Activated CD8-positive, alpha-beta memory T cell treated with anti-CD3 and anti-CD28 coated beads for 36 hours (primary cell): Measurements from ENCODE around the gene ZNF175. TPM values are rescaled to one million over a fixed set of nuclear protein-coding genes. Genes with fewer than 3 reads are reported as not detected.

Experiments
- CTCF ChIA-PET: fragments of 350-600 bp; sonication (Branson Sonifier 250); formaldehyde crosslinking; loops from one replicate; lab custom pipeline; 2021; ENCODE audit warnings: antibody characterized with exemption; lab: Charles Lee
- POLR2A ChIA-PET: fragments of 350-600 bp; sonication (Branson Sonifier 250); formaldehyde crosslinking; loops from one replicate; lab custom pipeline; 2021; ENCODE audit warnings: antibody characterized with exemption; lab: Charles Lee
- total RNA-seq, 2 experiments: library from RNA; stranded (reverse); gene quantifications; one replicate each; pipeline ENCODE4 v1.2.3, GENCODE V29; 2021

The ZNF175 gene
- total RNA-seq, 2 experiments from 2014 or later = 11.3 to 12.9 TPM

DNA sequence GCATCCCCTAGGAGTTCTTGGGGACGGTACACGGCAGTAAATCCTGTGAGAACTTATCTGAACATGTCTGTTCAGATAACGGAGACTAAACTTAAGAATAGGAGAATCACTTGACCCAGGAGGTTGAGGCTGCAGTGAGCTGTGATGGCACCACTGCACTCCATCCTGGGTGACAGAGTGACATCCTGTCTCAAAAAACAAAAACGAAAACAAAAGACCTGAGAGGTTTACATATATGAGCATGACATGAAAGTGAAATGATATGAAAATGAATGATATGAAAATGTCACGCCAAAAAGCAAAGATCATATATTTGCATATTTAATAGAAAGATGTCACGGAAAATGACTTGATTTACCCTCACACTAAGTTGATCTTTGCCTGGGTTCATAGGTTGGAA is 5.8 kb downstream of the ZNF175 start:
- POLR2A ChIA-PET = no interaction called here
- CTCF ChIA-PET = interaction anchor here (1.0 kb wide), 1 partner anchor 80 kb away, joined by 4 read pairs; no protein-coding TSS in a partner anchor

- CTCF ChIA-PET = no interaction called here
- POLR2A ChIA-PET = no interaction called here
These were observed 15.1 kb downstream of the ZNF175 start for GRCh38 chr19:51586103-51586728.

GRCh38 chr19:51586799-51587198 is 15.7 kb downstream of the ZNF175 start:
- ChIA-PET CTCF (interaction anchor here (0.5 kb wide), 1 partner anchor 120 kb away, joined by 4 read pairs; no protein-coding TSS in a partner anchor), POLR2A (no interaction called here)

GRCh38 chr19:51587264-51588191 is 16.4 kb downstream of the ZNF175 start:
- CTCF ChIA-PET = interaction anchor here (0.5 kb wide), 1 partner anchor 119 kb away, joined by 4 read pairs; no protein-coding TSS in a partner anchor
- POLR2A ChIA-PET = no interaction called here

DNA sequence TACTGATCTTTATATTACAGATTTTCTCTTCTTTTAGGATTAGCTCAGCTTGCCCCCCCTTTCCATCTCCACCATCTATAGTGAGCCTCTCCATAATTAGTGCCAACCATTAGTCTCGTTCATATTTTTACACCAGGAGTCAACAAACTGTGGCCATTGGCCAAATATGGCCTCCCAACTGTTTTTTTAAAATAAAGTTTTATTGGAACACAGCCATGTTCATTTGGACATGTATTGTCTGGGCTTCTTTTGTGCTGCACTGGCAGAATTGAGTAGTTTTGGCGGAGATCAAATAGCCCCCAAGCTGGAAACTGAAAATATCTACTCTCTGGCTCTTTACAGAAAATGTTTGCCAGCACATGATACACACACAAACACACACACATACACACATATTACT is 18.4 kb downstream of the ZNF175 start:
- ChIA-PET CTCF (no interaction called here), POLR2A (no interaction called here)

DNA sequence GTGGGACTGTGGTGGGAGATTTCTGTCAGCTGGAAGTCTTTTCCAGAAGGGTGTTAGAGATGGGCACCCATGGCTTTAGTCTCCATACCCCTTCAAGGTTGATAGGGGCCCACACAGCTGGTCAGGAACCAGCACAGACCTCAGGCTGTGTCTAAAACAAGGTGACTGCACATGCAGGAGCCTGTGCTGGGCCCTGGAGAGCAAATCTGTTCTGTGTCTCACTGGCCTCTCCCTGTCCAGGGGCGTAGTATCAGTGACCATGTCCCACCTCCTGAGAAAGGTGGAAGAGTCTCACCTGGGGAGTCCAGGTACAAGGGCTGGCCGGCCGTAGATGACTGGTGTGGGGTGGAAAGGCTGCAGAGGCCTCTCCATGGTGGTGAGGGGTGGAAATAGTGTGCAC is 19.4 kb downstream of the ZNF175 start:
- CTCF ChIA-PET = no interaction called here

DNA sequence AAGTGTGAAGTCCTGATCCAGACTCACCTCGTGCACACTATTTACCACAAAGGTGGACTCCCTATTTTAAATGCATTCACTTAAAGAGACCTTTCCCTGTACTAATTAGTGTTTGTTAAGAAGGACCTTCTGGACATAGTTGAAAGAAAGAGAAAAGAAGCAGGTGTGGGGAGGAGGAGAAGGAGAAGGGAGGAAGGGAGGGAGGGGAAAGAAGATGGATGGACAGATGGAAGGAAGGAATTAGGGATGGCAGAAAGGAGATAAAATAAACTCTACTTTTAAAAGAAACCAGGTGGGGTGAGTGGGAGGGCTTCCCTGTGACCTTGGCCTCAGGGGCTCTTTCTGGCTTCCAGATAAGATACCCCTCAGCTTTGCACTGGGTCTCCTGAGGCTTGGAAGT is 21.4 kb downstream of the ZNF175 start:
- ChIA-PET CTCF (no interaction called here), POLR2A (no interaction called here)

More for the DNA sequence above, 19.4 kb downstream of the ZNF175 start:
- POLR2A ChIA-PET = no interaction called here

DNA sequence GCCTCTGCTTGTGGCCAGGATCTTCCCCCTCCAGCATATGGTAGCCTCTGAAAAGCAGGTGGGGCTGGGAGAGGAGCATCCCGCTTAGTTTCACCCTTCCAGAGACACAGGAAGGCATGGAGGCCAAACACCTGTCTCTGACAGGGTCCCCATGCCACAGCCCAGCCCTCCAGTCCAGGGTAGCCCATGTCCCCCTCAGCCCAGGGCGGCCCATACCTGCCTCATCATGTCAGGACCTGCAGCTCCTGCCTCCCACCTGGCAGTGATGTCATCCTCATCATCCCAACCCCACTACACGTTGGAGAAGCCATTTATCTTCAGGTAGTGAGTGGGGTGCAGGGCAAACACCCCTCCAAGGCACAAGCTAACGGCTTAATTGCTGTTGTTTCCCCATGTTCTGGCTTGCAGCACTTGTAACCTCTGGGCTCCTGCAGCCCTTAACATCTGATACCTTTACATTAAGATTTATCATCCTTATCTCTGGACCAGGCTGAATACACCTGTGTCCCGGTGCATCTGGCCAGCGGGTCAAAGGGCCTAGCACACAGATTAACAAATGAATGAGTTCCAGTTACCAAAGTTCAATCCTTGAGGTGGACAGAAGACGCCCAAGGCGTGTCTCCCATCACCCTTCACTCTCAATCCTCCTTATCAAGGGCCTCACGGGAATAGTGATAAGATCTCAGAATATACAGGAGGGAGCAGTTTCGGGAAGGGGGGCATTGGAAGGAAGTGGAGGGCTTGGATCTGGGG is 22.2 kb downstream of the ZNF175 start:
- CTCF ChIA-PET = interaction anchor here (0.6 kb wide), 1 partner anchor 79 kb away, joined by 3 read pairs; no protein-coding TSS in a partner anchor
- POLR2A ChIA-PET = interaction anchor here (0.7 kb wide), 1 partner anchor 198 kb away, joined by 3 read pairs; no protein-coding TSS in a partner anchor

DNA sequence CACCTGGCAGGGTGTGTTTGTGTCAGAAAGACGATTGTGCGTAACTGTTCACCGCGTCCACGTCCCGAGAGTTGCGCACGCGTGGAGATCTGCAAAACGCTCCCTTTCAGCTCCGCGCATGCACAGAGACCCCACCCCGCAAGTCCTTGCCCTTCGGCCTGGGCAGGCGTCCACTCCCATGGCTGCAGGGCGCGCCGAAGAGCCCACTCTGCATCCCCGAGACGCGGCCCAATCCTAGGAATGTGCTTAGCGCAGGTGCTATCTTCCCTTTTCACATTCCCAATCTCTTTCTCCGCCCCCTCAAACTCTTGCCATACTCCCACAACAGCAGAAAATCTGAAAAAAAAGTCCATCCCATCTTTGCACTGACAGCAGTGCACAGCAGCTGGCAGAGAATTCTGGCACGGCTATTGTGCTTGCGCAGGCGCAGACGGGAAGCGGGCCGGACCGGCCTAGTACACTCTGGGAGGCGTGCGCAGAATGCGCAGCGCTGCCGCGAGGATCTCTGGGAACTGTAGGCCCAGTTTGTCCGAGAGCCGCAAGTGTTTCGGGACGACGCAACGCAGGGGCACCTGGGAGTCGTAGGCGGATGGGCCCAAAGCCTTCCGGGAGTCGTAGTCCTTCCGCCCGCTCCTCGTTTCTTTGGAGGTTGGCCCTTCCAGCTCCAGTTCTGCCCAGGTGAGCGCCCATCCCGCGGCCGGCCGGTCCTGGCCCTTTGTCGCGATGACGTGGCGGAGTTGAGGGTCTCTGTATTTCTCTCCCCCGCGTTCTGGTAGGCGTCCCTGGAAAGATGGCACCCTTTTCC is 23.1 kb downstream of the ZNF175 start:
- POLR2A ChIA-PET = interaction anchor here (0.7 kb wide), 1 partner anchor 199 kb away, joined by 3 read pairs; no protein-coding TSS in a partner anchor
- CTCF ChIA-PET = interaction anchor here (0.6 to 0.9 kb wide), 3 partner anchors 67 to 1529 kb away, joined by 3 read pairs; no protein-coding TSS in a partner anchor

- POLR2A ChIA-PET = no interaction called here
- CTCF ChIA-PET = interaction anchor here (0.6 to 0.9 kb wide), 2 partner anchors 66 to 1530 kb away, joined by 3 read pairs; no protein-coding TSS in a partner anchor
These were observed 23.7 kb downstream of the ZNF175 start for GRCh38 chr19:51594774-51595109.

DNA sequence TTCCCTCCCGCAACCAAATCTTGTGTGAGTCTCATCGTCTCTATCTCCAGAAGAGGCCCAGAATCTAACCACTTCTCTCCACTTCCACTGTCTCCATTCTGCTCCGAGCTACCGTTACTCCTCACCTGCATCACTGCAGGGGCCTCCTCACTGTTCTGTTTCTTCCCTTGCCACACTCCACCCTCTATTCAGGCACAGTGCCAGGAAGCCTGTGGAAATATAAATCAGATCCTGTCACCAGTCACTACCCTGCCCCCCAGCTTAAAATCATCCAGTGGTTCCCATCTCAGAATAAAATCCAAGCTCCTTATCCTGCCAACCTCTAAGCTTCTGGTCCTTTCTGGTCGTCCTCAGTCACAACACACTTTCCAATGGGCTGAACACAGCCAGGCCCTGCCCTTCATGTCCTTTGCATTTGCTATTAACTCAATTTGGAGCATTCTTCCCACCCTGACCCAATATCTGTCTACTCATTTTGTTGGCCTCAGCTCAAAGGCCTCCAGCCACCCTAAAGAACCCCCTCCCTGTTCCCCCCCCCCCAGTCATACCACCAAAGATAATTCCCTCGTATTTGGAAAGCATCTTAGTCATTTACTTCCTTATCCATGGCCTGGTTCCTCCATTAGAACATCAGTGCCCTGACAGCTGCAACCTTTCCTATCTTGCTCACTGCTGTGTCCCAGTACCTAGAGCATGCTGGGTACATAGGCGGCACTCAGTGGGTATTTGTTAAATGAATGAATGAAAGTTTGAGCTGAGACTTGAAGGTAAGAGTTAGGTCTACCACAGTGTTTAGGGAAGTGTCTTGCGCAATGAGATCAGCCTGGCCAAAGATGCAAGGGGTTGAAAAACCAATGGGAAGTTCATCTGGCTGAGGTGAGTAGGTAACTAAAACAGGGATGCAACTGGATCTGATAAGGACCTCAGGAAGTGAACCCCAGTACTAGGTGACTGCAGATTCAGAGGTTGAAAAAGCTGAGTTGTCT is 24.4 kb downstream of the ZNF175 start:
- CTCF ChIA-PET = interaction anchor here (1.3 to 1.5 kb wide), 3 partner anchors 10 to 174 kb away, joined by 3 to 5 read pairs (median 4); no protein-coding TSS in a partner anchor
- POLR2A ChIA-PET = no interaction called here

DNA sequence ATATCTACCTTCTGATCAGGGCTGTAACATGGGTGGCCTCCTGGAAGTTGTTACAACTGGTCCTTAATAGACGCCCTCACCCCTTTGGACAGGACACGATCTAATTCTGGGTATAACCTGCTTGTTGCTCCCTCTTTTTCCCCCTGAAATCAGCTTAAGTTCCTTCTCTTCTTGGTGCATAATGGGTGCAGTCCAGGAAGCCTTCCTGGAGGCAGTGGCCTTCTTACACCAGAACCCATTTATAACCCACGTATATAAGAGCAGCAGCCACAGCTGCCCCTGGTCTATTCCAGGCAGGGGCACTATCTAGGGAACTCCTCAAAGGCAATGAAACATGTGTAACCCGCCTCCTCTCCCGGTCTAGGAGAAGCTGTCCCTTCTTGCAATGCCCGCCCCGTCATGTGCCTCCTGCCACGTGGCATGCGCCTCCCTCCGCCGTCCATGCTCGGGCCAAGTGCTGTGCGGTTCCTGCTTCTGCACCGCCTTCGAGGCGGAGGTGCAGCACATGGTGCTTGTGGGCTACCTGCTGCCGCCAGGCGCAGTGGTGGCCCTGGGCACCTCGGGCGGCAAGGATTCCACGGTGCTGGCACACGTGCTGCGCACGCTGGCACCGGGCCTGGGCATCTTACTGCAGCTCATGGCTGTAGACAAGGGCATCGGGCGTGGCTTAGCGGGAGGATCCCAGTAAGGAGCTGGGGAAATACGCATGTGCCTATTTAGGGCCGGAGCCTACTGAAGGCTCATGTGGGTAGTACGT is 27.3 kb downstream of the ZNF175 start:
- ChIA-PET CTCF (no interaction called here), POLR2A (no interaction called here)

GRCh38 chr19:51599084-51599483 is 28.0 kb downstream of the ZNF175 start:
- ChIA-PET POLR2A (no interaction called here), CTCF (no interaction called here)

GRCh38 chr19:51600940-51601580 is 30.0 kb downstream of the ZNF175 start:
- ChIA-PET CTCF (no interaction called here), POLR2A (no interaction called here)

- CTCF ChIA-PET = no interaction called here
These were observed 31.2 kb downstream of the ZNF175 start for GRCh38 chr19:51602189-51602854.

DNA sequence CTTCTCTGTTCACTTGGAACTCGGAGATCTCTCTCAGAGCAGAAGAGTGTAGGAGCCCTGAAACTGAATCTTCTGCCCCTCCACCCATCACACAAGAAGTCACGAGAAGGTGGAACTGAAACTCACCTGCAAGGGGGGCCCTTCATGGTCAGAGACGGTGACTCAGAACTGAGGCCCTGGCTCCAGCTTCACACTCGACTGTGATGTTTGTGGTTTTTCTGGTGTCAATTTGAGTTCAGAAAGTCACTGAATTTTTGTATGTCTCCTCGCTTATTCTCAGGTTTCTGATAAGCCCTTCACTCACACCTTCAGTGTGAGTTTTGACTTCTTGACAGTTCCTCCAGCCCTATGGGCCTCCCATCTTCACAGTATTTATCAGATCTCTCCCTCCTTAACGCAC is 36.0 kb downstream of the ZNF175 start:
- ChIA-PET POLR2A (no interaction called here), CTCF (no interaction called here)

More at GRCh38 chr19:51602189-51602854, 31.2 kb downstream of the ZNF175 start:
- POLR2A ChIA-PET = no interaction called here
